Measurements from ENCODE around the gene EML3. TPM values are rescaled to one million over a fixed set of nuclear protein-coding genes. Genes with fewer than 3 reads are reported as not detected.

EML3 gene
- total and polyA plus RNA-seq, 2 of the 13 experiments (the other 11 are each of a cell fraction or from before 2014, with no cell fraction given), result 10.6 to 12.3 TPM

GRCh38 chr11:62560566-62561103 is 51.9 kb downstream of the EML3 start (continued):
- TF ChIP-seq ZNF770 (CRISPR knock-in tag; IDR thresholded peaks at IDR 0.05) (peak; percentile 20; the same call in 1 of the 2 replicates), SMC3 (IDR thresholded peaks at IDR 0.05; ENCODE audit: low read length) (peak; percentile 98), ELF3 (CRISPR knock-in tag; IDR thresholded peaks at IDR 0.05) (peak; percentile 57; the same call in 1 of the 2 replicates), RFXANK (CRISPR knock-in tag; IDR thresholded peaks at IDR 0.05) (0 out of 2 replicates have a peak, but pooled peaks have one; percentile 28), SOX5 (CRISPR knock-in tag; IDR thresholded peaks at IDR 0.05; ENCODE audit: borderline replicate concordance) (peak; percentile 19; the same call in 1 of the 2 replicates), NONO (IDR thresholded peaks at IDR 0.05) (no peak), NONO (CRISPR knock-in tag; conservative IDR thresholded peaks at IDR 0.05) (peak; percentile 50; the same call in 1 of the 2 replicates), TARDBP (CRISPR knock-in tag; IDR thresholded peaks at IDR 0.05) (peak; percentile 52; the same call in 1 of the 2 replicates), SP5 (CRISPR knock-in tag; IDR thresholded peaks at IDR 0.05; ENCODE audit: borderline replicate concordance, low read depth) (peak; percentile 80), PTBP1 (IDR thresholded peaks at IDR 0.05; ENCODE audit: low read depth, low read length, poor library complexity, severe bottlenecking) (no peak), HDAC1 (CRISPR knock-in tag; IDR thresholded peaks at IDR 0.05) (peak; percentile 37; the same call in 1 of the 2 replicates), ZFX (CRISPR knock-in tag; IDR thresholded peaks at IDR 0.05; ENCODE audit: low read depth) (peak; percentile 69; the same call in 1 of the 2 replicates), SKI (IDR thresholded peaks at IDR 0.05; ENCODE audit: partially characterized antibody) (no peak), SRF (IDR thresholded peaks at IDR 0.05; ENCODE audit: low read depth, low read length) (0 out of 2 replicates have a peak, but pooled peaks have one; percentile 15), CREB3 (CRISPR knock-in tag; IDR thresholded peaks at IDR 0.05) (no peak), ZMAT3 (CRISPR knock-in tag; conservative IDR thresholded peaks at IDR 0.05) (0 out of 2 replicates have a peak, but pooled peaks have one; percentile 28), SIN3B (IDR thresholded peaks at IDR 0.05; ENCODE audit: low read length) (no peak), ZNF790 (CRISPR knock-in tag; IDR thresholded peaks at IDR 0.05; ENCODE audit: borderline replicate concordance) (no peak), CBX1 (IDR thresholded peaks at IDR 0.05; ENCODE audit: low read depth) (no peak), HOMEZ (CRISPR knock-in tag; IDR thresholded peaks at IDR 0.05; ENCODE audit: low read depth) (peak; percentile 39; the same call in 1 of the 2 replicates), FOXA3 (CRISPR knock-in tag; IDR thresholded peaks at IDR 0.05) (peak; percentile 42), GATAD1 (CRISPR knock-in tag; IDR thresholded peaks at IDR 0.05) (0 out of 2 replicates have a peak, but pooled peaks have one; percentile 48), PAXIP1 (CRISPR knock-in tag; conservative IDR thresholded peaks at IDR 0.05) (0 out of 2 replicates have a peak, but pooled peaks have one; percentile 36), HNF4A (CRISPR knock-in tag; IDR thresholded peaks at IDR 0.05) (peak; percentile 52; the same call in 1 of the 2 replicates)

Measured in HepG2 (cell line).